ENCODE results near the gene PLCB1.

DNA sequence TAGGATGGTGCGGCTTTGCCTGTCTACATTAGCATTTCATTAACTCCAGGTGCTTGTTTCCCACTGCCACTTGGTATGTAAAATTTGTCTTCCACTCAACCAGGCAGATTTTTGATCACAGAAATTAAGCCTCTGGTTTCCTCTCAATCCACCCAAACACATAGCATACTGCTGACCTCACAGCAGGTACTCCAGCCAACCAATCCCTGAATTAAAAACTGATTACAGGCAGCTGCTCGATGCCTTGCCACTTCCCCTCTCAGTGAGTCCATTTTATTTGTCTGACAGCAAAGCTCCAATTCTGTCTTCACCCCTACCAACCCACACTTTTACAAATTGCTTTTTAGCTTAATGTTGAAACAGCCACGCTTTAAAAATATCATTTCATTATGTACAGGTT, 95.2 kb downstream of the PLCB1 start:
- TF ChIP-seq, protein P1, sequence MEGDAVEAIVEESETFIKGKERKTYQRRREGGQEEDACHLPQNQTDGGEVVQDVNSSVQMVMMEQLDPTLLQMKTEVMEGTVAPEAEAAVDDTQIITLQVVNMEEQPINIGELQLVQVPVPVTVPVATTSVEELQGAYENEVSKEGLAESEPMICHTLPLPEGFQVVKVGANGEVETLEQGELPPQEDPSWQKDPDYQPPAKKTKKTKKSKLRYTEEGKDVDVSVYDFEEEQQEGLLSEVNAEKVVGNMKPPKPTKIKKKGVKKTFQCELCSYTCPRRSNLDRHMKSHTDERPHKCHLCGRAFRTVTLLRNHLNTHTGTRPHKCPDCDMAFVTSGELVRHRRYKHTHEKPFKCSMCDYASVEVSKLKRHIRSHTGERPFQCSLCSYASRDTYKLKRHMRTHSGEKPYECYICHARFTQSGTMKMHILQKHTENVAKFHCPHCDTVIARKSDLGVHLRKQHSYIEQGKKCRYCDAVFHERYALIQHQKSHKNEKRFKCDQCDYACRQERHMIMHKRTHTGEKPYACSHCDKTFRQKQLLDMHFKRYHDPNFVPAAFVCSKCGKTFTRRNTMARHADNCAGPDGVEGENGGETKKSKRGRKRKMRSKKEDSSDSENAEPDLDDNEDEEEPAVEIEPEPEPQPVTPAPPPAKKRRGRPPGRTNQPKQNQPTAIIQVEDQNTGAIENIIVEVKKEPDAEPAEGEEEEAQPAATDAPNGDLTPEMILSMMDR (IDR thresholded peaks at IDR 0.05; ENCODE audit: low read length), result no peak
- no peak for TF ChIP-seq EZH2 (IDR thresholded peaks at IDR 0.05; ENCODE audit: borderline replicate concordance, low read length)
